ENCODE results near the gene KCNN3. TPM values are rescaled to one million over a fixed set of nuclear protein-coding genes. Genes with fewer than 3 reads are reported as not detected.

The KCNN3 gene
- total RNA-seq, 4 donors from 2014 or later: 0.24 to 2.4 (median 0.95) TPM

DNA sequence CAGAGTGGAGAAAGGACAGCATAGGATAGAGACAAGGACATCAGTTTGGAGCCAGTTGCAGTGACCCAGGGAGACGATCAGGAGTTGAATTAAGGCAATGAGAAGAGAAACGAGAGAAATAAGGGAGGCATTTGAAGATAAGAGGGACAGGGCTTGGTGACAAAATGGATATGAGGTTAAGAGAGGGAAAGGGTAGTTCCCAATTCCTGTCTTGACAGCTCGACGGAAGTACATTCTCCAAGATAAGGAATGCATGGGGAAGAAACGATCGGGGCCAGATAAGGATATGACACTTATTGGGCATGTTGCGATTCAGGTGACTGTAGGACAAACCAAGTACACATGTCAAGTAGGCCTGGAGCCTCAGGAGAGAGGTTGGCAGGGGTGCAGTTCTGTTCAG is 18.7 kb upstream of the KCNN3 start:
- TF ChIP-seq, protein P1, sequence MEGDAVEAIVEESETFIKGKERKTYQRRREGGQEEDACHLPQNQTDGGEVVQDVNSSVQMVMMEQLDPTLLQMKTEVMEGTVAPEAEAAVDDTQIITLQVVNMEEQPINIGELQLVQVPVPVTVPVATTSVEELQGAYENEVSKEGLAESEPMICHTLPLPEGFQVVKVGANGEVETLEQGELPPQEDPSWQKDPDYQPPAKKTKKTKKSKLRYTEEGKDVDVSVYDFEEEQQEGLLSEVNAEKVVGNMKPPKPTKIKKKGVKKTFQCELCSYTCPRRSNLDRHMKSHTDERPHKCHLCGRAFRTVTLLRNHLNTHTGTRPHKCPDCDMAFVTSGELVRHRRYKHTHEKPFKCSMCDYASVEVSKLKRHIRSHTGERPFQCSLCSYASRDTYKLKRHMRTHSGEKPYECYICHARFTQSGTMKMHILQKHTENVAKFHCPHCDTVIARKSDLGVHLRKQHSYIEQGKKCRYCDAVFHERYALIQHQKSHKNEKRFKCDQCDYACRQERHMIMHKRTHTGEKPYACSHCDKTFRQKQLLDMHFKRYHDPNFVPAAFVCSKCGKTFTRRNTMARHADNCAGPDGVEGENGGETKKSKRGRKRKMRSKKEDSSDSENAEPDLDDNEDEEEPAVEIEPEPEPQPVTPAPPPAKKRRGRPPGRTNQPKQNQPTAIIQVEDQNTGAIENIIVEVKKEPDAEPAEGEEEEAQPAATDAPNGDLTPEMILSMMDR (IDR thresholded peaks at IDR 0.05): no peak
- DNase-seq (ENCODE audit: low spot score): no peak
- ATAC-seq (ENCODE audit: low FRiP score): no peak

DNA sequence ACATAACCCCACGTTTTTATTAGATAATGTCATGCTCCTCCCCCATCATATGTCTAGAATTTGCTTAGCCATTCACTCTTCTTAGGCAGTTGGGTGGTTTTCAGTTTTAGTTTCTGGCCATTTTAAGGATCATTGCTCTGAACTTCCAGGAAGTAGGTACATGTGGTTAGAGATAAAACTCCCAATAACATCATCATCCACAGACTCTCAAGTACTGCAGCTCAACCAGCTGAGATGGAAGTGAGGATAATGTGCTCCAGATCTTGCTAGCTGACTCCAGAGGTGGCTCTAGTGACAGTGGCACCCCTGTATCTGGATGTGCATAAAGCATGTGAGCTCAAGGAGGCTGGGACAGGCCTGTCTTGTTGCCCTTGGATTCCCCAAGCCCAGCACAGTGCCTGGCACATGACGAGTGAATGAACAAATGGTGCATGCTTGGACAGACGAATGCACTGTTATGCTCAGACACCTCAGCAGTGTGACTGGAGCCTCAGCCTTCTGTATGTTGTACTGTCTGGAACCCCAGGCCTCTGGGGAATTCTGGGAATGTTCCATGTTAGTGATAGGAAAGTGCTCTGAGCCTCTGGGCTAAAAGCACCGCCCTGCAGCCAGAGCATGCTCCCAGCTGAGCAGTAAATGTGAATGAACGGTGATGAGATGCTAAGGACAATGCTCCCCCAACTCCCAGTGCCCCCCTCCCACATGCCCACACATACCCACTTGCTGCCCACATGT is 16.4 kb upstream of the KCNN3 start:
- ATAC-seq (ENCODE audit: low FRiP score) (no peak), DNase-seq (ENCODE audit: low spot score) (no peak)
- TF ChIP-seq, protein P1 (IDR thresholded peaks at IDR 0.05): no peak

DNA sequence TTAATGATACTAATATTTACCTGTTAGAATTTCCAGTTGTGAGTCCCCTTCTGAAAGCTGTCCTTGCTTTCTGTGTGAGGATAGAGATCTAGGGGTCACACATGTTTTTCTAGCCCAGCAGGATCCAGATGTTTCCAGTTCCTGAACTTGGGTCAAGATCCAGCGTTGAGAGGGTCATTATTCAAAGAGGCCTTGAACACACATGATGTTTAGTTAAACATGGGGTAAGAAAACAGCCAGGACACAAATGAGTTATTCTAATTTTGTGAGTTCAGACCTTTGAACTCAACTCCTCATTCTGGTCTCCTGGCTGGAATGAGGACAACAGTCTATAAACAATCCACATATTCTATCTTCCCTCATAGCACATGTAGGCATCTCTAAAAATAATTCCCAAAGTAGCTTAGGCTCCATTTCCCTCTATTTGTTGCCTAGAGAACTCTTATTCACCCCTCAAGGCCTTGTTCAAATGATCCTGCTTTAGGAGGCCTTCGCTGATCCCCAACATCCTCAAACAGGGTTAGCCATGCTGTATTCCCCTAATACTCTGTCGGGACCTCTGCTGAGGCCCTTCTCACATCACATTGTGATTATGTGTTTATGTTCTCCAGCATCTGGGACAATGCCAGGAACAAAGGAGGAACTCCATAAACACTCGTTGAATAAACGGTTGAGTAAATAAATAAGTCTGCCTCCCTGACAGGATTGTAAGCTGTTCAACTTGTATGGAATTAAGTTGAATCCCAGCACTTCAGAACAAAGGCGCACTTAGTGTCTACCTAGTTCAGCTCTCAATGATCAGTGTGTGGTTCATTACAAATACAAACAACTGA is 15.0 kb upstream of the KCNN3 start:
- no peak for ATAC-seq (ENCODE audit: low FRiP score)
- TF ChIP-seq, protein P1 (IDR thresholded peaks at IDR 0.05): no peak
- no peak for DNase-seq (ENCODE audit: low spot score)

DNA sequence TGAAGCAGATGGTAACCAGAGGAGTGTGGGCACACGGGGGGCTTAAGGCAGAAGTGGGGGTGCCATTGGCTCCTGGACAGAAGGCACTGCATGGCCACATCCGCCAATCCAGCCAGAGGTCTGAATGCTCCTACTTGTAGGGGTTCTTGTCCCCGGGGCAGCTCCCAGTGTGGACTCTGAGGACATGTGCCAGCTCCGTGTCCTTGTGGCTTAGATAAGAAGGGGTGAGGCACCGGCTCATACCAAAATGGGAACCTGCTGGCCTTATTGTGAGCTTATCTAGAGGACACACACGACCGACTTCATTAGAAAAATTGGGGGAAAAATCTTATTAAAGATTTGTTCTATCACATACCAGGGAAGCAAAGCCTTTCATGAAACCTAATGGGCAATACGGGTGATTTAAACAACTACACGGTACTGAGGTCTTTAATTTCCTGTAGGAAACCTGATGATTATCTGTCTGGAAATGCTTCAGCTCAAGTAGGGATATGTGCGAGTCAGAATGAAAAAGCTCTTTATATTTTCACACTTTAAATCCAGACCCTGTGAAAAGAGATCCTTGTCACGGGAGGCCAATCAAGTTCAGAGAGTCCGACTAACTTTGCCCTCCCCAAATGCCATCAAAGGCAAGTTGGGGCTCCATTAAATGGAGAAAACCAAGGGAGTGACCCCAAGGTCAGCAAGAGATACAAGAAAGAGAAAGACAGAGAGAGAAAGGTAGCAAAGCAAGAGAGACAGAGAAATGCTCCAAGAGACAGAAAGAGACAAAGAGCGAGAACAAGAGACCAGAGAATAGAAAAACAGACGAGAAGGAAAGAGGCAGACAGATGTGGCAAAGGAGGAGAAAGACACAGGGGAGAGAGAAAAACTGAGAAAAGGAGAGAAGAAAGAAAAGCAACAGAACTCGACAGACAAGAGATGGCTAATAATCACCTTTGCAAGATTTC is 14.1 kb upstream of the KCNN3 start:
- ATAC-seq (ENCODE audit: low FRiP score) (no peak), DNase-seq (ENCODE audit: low spot score) (no peak)
- TF ChIP-seq, protein P1 (IDR thresholded peaks at IDR 0.05): no peak

GRCh38 chr1:154881820-154882535 is 11.9 kb upstream of the KCNN3 start:
- ATAC-seq (ENCODE audit: low FRiP score) (no peak), DNase-seq (ENCODE audit: low spot score) (no peak)
- TF ChIP-seq, protein P1 (IDR thresholded peaks at IDR 0.05): no peak

DNA sequence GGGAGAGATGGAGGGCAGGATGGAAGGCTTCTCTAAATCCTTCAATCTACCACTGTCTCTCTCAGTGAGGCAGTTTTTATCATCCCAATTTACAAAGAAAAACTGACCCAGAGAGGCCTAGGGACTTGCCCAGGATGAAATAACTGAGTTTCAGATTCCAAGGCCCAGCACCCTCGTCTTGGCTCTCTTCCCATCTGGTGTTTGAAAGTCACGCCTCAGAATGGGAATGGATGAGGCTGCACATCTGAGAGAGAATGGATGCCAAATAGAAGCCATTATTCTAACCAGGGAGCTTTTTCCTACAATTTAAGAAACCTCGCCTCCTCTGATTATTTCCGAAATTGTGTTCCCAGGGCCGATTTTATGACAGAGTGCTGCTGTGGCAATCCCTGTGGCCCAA is 10.6 kb upstream of the KCNN3 start:
- ATAC-seq (ENCODE audit: low FRiP score) (no peak), DNase-seq (ENCODE audit: low spot score) (no peak)
- TF ChIP-seq, protein P1 (IDR thresholded peaks at IDR 0.05): no peak
